H9 (cell line): ENCODE data around the gene ANO3. TPM values are rescaled to one million over a fixed set of nuclear protein-coding genes. Genes with fewer than 3 reads are reported as not detected.

Experiments used
- DNase-seq: peaks from one replicate; pipeline ENCODE4 v3.0.0-alpha.2; 2017
- H2AFZ ChIP-seq: one replicate; pipeline ENCODE4 v1.6.1; 2013; ENCODE audit warnings: mild to moderate bottlenecking, low read length, control low read depth, moderate library complexity
- H2AK5ac ChIP-seq: 2 replicates; pipeline ENCODE4 v1.6.1; 2013; ENCODE audit warnings: low read length, control low read depth, mixed read lengths; ENCODE audit not compliant: insufficient read length
- H2BK120ac ChIP-seq: one replicate; pipeline ENCODE4 v1.6.1; 2013; ENCODE audit warnings: low read depth, mild to moderate bottlenecking, low read length, control low read depth, inconsistent platforms; ENCODE audit not compliant: poor library complexity, severe bottlenecking
- H2BK12ac ChIP-seq: 2 replicates; pipeline ENCODE4 v1.6.1; 2013; ENCODE audit warnings: low read length, control low read depth, mixed read lengths, low read depth; ENCODE audit not compliant: insufficient read length
- H2BK15ac ChIP-seq: 2 replicates; pipeline ENCODE4 v1.6.1; 2013; ENCODE audit warnings: low read depth, low read length, control low read depth
- H2BK20ac ChIP-seq: one replicate; pipeline ENCODE4 v1.6.1; 2013; ENCODE audit warnings: low read depth, mild to moderate bottlenecking, low read length, control low read depth, inconsistent platforms; ENCODE audit not compliant: poor library complexity, severe bottlenecking
- H2BK5ac ChIP-seq: 2 replicates; pipeline ENCODE4 v1.6.1; 2013; ENCODE audit warnings: low read length, control low read depth, mixed read lengths; ENCODE audit not compliant: insufficient read length
- H3K14ac ChIP-seq: 2 replicates; pipeline ENCODE4 v1.6.1; 2013; ENCODE audit warnings: low read length, control low read depth; ENCODE audit not compliant: insufficient read depth
- H3K18ac ChIP-seq: 2 replicates; pipeline ENCODE4 v1.6.1; 2013; ENCODE audit warnings: low read depth, mild to moderate bottlenecking, mixed read lengths, low read length, control low read depth; ENCODE audit not compliant: insufficient read length
- H3K23ac ChIP-seq: 2 replicates; pipeline ENCODE4 v1.6.1; 2013; ENCODE audit warnings: low read length, control low read depth, mixed read lengths, low read depth; ENCODE audit not compliant: insufficient read length
- H3K23me2 ChIP-seq: 2 replicates; pipeline ENCODE4 v1.6.1; 2013; ENCODE audit warnings: low read depth, mild to moderate bottlenecking, mixed read lengths, low read length, control low read depth; ENCODE audit not compliant: insufficient read length, poor library complexity, severe bottlenecking
- H3K27ac ChIP-seq: 2 replicates; pipeline ENCODE4 v1.5.1; 2013; ENCODE audit warnings: low read length, control low read depth, mixed read lengths, low read depth; ENCODE audit not compliant: insufficient read length
- H3K27me3 ChIP-seq: 2 replicates; pipeline ENCODE4 v1.6.1; 2013; ENCODE audit warnings: low read length, control low read depth, inconsistent platforms; ENCODE audit not compliant: insufficient read depth
- H3K4ac ChIP-seq: 2 replicates; pipeline ENCODE4 v1.6.1; 2013; ENCODE audit warnings: low read depth, mild to moderate bottlenecking, control low read depth, inconsistent platforms, low read length, moderate library complexity
- H3K4me1 ChIP-seq: 2 replicates; pipeline ENCODE4 v1.6.1; 2013; ENCODE audit warnings: low read length, control low read depth, inconsistent platforms; ENCODE audit not compliant: insufficient read depth
- H3K4me2 ChIP-seq: 2 replicates; pipeline ENCODE4 v1.6.1; 2013; ENCODE audit warnings: low read length, control low read depth, mixed read lengths; ENCODE audit not compliant: insufficient read length, insufficient read depth
- H3K56ac ChIP-seq: 2 replicates; pipeline ENCODE4 v1.6.1; 2013; ENCODE audit warnings: low read depth, mild to moderate bottlenecking, mixed read lengths, low read length, control low read depth; ENCODE audit not compliant: insufficient read length
- H3K79me1 ChIP-seq: 2 replicates; pipeline ENCODE4 v1.6.1; 2013; ENCODE audit warnings: low read depth, mild to moderate bottlenecking, moderate library complexity, low read length, control low read depth, inconsistent platforms; ENCODE audit not compliant: insufficient read depth, poor library complexity, severe bottlenecking
- H3K79me2 ChIP-seq: 2 replicates; pipeline ENCODE4 v1.6.1; 2013; ENCODE audit warnings: low read length, control low read depth, inconsistent platforms; ENCODE audit not compliant: insufficient read depth
- H3K9ac ChIP-seq: 2 replicates; pipeline ENCODE4 v1.6.1; 2013; ENCODE audit warnings: low read length, control low read depth, mixed read lengths; ENCODE audit not compliant: insufficient read length; ENCODE audit errors: extremely low read depth
- H3K9me3 ChIP-seq: one replicate; pipeline ENCODE4 v1.6.1; 2013; ENCODE audit warnings: low read depth, low read length, inconsistent platforms; ENCODE audit not compliant: control insufficient read depth
- H3T11ph ChIP-seq: one replicate; pipeline ENCODE4 v1.6.1; 2013; ENCODE audit warnings: mild to moderate bottlenecking, low read length, control low read depth, inconsistent platforms
- H4K20me1 ChIP-seq: one replicate; pipeline ENCODE4 v1.6.1; 2013; ENCODE audit not compliant: control insufficient read depth, insufficient read length, insufficient read depth
- H4K5ac ChIP-seq: 2 replicates; pipeline ENCODE4 v1.6.1; 2013; ENCODE audit warnings: low read depth, mild to moderate bottlenecking, mixed read lengths, low read length, control low read depth; ENCODE audit not compliant: insufficient read length
- H4K8ac ChIP-seq: replicated peaks from 2 replicates; pipeline ENCODE4 v1.6.1; 2013; ENCODE audit warnings: low read length, control low read depth, mixed read lengths, low read depth; ENCODE audit not compliant: insufficient read length
- H4K91ac ChIP-seq: 2 replicates; pipeline ENCODE4 v1.6.1; 2013; ENCODE audit warnings: low read depth, mild to moderate bottlenecking, moderate library complexity, mixed read lengths, low read length, control low read depth; ENCODE audit not compliant: insufficient read length
- H3K27ac Mint-ChIP-seq, 3 experiments: 2 replicates in 2 of 3; 3 replicates in 1 of 3; pipeline ENCODE4 v1.8.0; 2020 to 2021; ENCODE audit warnings: mixed read lengths in 3 of 3, mild to moderate bottlenecking in 1 of 3, moderate library complexity in 1 of 3
- H3K27me3 Mint-ChIP-seq: 2 replicates; pipeline ENCODE4 v1.8.0; 2021; ENCODE audit warnings: low read depth, mild to moderate bottlenecking, moderate library complexity, mixed read lengths
- H3K36me3 Mint-ChIP-seq, 3 experiments: 2 replicates in 2 of 3; 3 replicates in 1 of 3; pipeline ENCODE4 v1.8.0; 2020 to 2021; ENCODE audit warnings: low read depth in 3 of 3, mixed read lengths in 3 of 3; ENCODE audit not compliant: insufficient read depth in 1 of 3
- H3K4me1 Mint-ChIP-seq, 2 experiments: 2 replicates each; pipeline ENCODE4 v1.8.0; 2020; ENCODE audit warnings: mixed read lengths in 2 of 2
- H3K4me3 Mint-ChIP-seq, 2 experiments: 2 replicates in 1 of 2; 3 replicates in 1 of 2; pipeline ENCODE4 v1.8.0; 2020 to 2021; ENCODE audit warnings: mild to moderate bottlenecking in 2 of 2, mixed read lengths in 2 of 2, moderate library complexity in 1 of 2
- H3K9me3 Mint-ChIP-seq, 2 experiments: 2 replicates in 1 of 2; 3 replicates in 1 of 2; pipeline ENCODE4 v1.8.0; 2020; ENCODE audit warnings: mild to moderate bottlenecking in 2 of 2, mixed read lengths in 2 of 2, moderate library complexity in 1 of 2
- whole genome bisulfite sequencing: extraction: QIAGEN DNeasy Blood & Tissue Kit; methylation state at CpG from one replicate; pipeline ENCODE4 v1.1.7; 2013; ENCODE audit warnings: missing lambda C conversion rate, low lambda C conversion rate, mixed read lengths; ENCODE audit not compliant: insufficient read length; ENCODE audit errors: extremely low coverage; 5-methylcytosine and 5-hydroxymethylcytosine counted together
- total RNA-seq: library from RNA; stranded (reverse); gene quantifications from 2 replicates; pipeline ENCODE4 v1.2.1, GENCODE V29; 2021
- TF ChIP-seq, protein P1 (sequence below): fragments of 200-600 bp; sonication (generic); conservative IDR thresholded peaks from 3 replicates; pipeline ENCODE4 v1.8.0; 2021; ENCODE audit warnings: antibody characterized with exemption, mild to moderate bottlenecking

ANO3 gene
- total RNA-seq, 1 experiment from 2014 or later, result not detected

DNA sequence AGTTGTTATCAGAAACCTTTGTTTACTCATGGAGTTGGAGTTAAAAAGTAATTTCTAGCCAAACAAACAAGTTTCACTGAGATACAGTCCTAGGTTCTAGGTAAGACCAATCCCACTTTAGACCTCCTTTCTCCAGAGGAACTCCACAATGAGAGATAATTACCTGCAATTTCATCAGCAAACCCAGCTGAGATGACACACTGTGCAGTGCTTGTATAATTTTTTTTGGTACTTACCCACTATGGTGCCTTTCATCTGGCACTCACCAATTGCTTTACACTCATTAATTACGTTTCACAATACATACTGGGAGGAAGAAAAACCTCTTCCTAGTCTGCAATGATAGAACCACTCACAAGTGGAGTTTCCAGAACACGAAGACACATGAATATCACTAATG is 242.0 kb downstream of the ANO3 start:
- H2AK5ac ChIP-seq, result no peak overlapping the region
- H3K4ac ChIP-seq, result no peak overlapping the region
- H3K9ac ChIP-seq, result no peak overlapping the region
- no peak overlapping the region for H3K56ac ChIP-seq
- H3K14ac ChIP-seq, result no peak overlapping the region
- no CpG with 5 or more reads among the region's 2 CpGs for WGBS
- no peak overlapping the region for H2BK20ac ChIP-seq
- H4K5ac ChIP-seq, result no peak overlapping the region
- no peak overlapping the region for H4K91ac ChIP-seq
- no peak overlapping the region for H2BK5ac ChIP-seq
- Mint-ChIP-seq H3K4me1 (peaks cover 15 to 16% of the 10 kb centered on the region in 2 experiments), H3K36me3 (no peaks in the 10 kb centered on the region), H3K4me3 (no peak overlapping the region), H3K27me3 (no peaks in the 10 kb centered on the region), H3K27ac (no peak overlapping the region), H3K9me3 (no peaks in the 10 kb centered on the region)
- H3K79me2 ChIP-seq, result no peaks in the 10 kb centered on the region
- no peak overlapping the region for H2AFZ ChIP-seq
- no peak for DNase-seq
- H3K23ac ChIP-seq, result no peak overlapping the region
- H3K27me3 ChIP-seq, result no peaks in the 10 kb centered on the region
- TF ChIP-seq, protein P1, sequence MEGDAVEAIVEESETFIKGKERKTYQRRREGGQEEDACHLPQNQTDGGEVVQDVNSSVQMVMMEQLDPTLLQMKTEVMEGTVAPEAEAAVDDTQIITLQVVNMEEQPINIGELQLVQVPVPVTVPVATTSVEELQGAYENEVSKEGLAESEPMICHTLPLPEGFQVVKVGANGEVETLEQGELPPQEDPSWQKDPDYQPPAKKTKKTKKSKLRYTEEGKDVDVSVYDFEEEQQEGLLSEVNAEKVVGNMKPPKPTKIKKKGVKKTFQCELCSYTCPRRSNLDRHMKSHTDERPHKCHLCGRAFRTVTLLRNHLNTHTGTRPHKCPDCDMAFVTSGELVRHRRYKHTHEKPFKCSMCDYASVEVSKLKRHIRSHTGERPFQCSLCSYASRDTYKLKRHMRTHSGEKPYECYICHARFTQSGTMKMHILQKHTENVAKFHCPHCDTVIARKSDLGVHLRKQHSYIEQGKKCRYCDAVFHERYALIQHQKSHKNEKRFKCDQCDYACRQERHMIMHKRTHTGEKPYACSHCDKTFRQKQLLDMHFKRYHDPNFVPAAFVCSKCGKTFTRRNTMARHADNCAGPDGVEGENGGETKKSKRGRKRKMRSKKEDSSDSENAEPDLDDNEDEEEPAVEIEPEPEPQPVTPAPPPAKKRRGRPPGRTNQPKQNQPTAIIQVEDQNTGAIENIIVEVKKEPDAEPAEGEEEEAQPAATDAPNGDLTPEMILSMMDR, result no peak
- no peaks in the 10 kb centered on the region for H3K23me2 ChIP-seq
- H2BK15ac ChIP-seq, result no peak overlapping the region
- H3K79me1 ChIP-seq, result no peaks in the 10 kb centered on the region
- no peak overlapping the region for H3K18ac ChIP-seq
- H3K4me2 ChIP-seq, result no peak overlapping the region
- no peaks in the 10 kb centered on the region; the same call in 1 of the 2 replicates for H3K4me1 ChIP-seq
- no peak overlapping the region for H2BK12ac ChIP-seq
- H4K20me1 ChIP-seq, result no peaks in the 10 kb centered on the region
- no peak overlapping the region for H4K8ac ChIP-seq
- H2BK120ac ChIP-seq, result no peak overlapping the region
- H3K27ac ChIP-seq, result no peak overlapping the region
- H3T11ph ChIP-seq, result no peak overlapping the region
- H3K9me3 ChIP-seq, result no peaks in the 10 kb centered on the region
